Mesendoderm (in vitro differentiated cells): ENCODE results near the gene PIF1.

Experiments used
- DNase-seq: peaks from one replicate; pipeline ENCODE4 v3.0.0; 2013
- H2AK5ac ChIP-seq: 2 replicates; pipeline ENCODE4 v1.6.1; 2013; ENCODE audit warnings: low read length, inconsistent platforms
- H2BK120ac ChIP-seq: 2 replicates; pipeline ENCODE4 v1.6.1; 2013; ENCODE audit warnings: low read depth, mild to moderate bottlenecking, low read length, moderate library complexity, mixed read lengths
- H2BK15ac ChIP-seq: replicated peaks from 2 replicates; pipeline ENCODE4 v1.6.1; 2013; ENCODE audit warnings: low read depth, mild to moderate bottlenecking, moderate library complexity
- H2BK5ac ChIP-seq: 2 replicates; pipeline ENCODE4 v1.6.1; 2013; ENCODE audit warnings: low read length, inconsistent platforms
- H3K18ac ChIP-seq: 2 replicates; pipeline ENCODE4 v1.6.1; 2013; ENCODE audit warnings: mild to moderate bottlenecking, low read length, mixed read lengths
- H3K23ac ChIP-seq: one replicate; pipeline ENCODE4 v1.6.1; 2013; ENCODE audit warnings: low read length
- H3K27ac ChIP-seq: 2 replicates; pipeline ENCODE4 v1.5.1; 2013; ENCODE audit warnings: low read depth, mild to moderate bottlenecking, inconsistent platforms, low read length, moderate library complexity
- H3K27me3 ChIP-seq: 2 replicates; pipeline ENCODE4 v1.6.1; 2013; ENCODE audit warnings: low read length, control low read depth, mild to moderate bottlenecking, inconsistent platforms; ENCODE audit not compliant: insufficient read depth, poor library complexity
- H3K36me3 ChIP-seq: 2 replicates; pipeline ENCODE4 v1.6.1; 2013; ENCODE audit warnings: low read length, inconsistent platforms; ENCODE audit not compliant: control insufficient read depth, insufficient read depth
- H3K4ac ChIP-seq: one replicate; pipeline ENCODE4 v1.6.1; 2013; ENCODE audit warnings: low read depth, mild to moderate bottlenecking, low read length, moderate library complexity
- H3K4me1 ChIP-seq: 2 replicates; pipeline ENCODE4 v1.6.1; 2013; ENCODE audit warnings: low read depth, low read length, inconsistent platforms; ENCODE audit not compliant: control insufficient read depth
- H3K4me2 ChIP-seq: 2 replicates; pipeline ENCODE4 v1.6.1; 2013; ENCODE audit warnings: low read length
- H3K4me3 ChIP-seq: 2 replicates; pipeline ENCODE4 v1.5.1; 2013; ENCODE audit warnings: mild to moderate bottlenecking, low read length
- H3K56ac ChIP-seq: one replicate; pipeline ENCODE4 v1.6.1; 2013; ENCODE audit warnings: low read length
- H3K79me1 ChIP-seq: 2 replicates; pipeline ENCODE4 v1.6.1; 2013; ENCODE audit warnings: low read length, inconsistent platforms
- H3K79me2 ChIP-seq: 2 replicates; pipeline ENCODE4 v1.6.1; 2013; ENCODE audit warnings: mild to moderate bottlenecking, low read length; ENCODE audit not compliant: control insufficient read depth, insufficient read depth
- H3K9ac ChIP-seq: 2 replicates; pipeline ENCODE4 v1.6.1; 2013; ENCODE audit warnings: low read length, inconsistent platforms
- H4K5ac ChIP-seq: one replicate; pipeline ENCODE4 v1.6.1; 2013; ENCODE audit warnings: low read length
- H4K8ac ChIP-seq: one replicate; pipeline ENCODE4 v1.6.1; 2013; ENCODE audit warnings: low read depth, mild to moderate bottlenecking, control low read depth, low read length, moderate library complexity
- WGBS: extraction: QIAGEN DNeasy Blood & Tissue Kit; methylation state at CpG from one replicate; pipeline ENCODE4 v1.1.7; 2013; ENCODE audit warnings: low lambda C conversion rate, missing lambda C conversion rate; ENCODE audit not compliant: insufficient coverage; ENCODE audit errors: extremely low coverage; 5-methylcytosine and 5-hydroxymethylcytosine counted together

The PIF1 gene

GRCh38 chr15:64781299-64781698 is 44.1 kb downstream of the PIF1 start:
- peak overlapping the region; percentile 61 for H3K56ac ChIP-seq
- H3K4ac ChIP-seq: no peak overlapping the region
- no peak overlapping the region for H2BK120ac ChIP-seq
- H3K79me2 ChIP-seq: peaks cover 3% of the 10 kb centered on the region
- no peak overlapping the region for H2BK5ac ChIP-seq
- no peak overlapping the region for H2BK15ac ChIP-seq
- H3K4me3 ChIP-seq: no peak overlapping the region
- H3K4me1 ChIP-seq: peaks cover 14% of the 10 kb centered on the region
- no peak overlapping the region for H4K5ac ChIP-seq
- H3K23ac ChIP-seq: no peak overlapping the region
- no peak overlapping the region for H3K18ac ChIP-seq
- no peaks in the 10 kb centered on the region for H3K36me3 ChIP-seq
- H3K9ac ChIP-seq: peak overlapping the region; percentile 3
- WGBS: no CpG with 5 or more reads among the region's 6 CpGs
- H3K27ac ChIP-seq: no peak overlapping the region
- no peak overlapping the region for H4K8ac ChIP-seq
- DNase-seq: peak; percentile 61
- H3K79me1 ChIP-seq: peaks cover 2% of the 10 kb centered on the region
- H2AK5ac ChIP-seq: no peak overlapping the region
- H3K27me3 ChIP-seq: no peaks in the 10 kb centered on the region
- no peak overlapping the region for H3K4me2 ChIP-seq

GRCh38 chr15:64780600-64781156 is 44.8 kb downstream of the PIF1 start:
- no peak overlapping the region for H3K23ac ChIP-seq
- H3K27ac ChIP-seq: no peak overlapping the region
- no CpG with 5 or more reads among the region's 8 CpGs for WGBS
- no peak overlapping the region for H3K4ac ChIP-seq
- H3K4me1 ChIP-seq: peaks cover 14% of the 10 kb centered on the region
- H3K4me3 ChIP-seq: no peak overlapping the region
- no peak overlapping the region for H3K18ac ChIP-seq
- H3K36me3 ChIP-seq: no peaks in the 10 kb centered on the region
- peak; percentile 85 for DNase-seq
- H3K9ac ChIP-seq: no peak overlapping the region
- no peak overlapping the region for H3K56ac ChIP-seq
- H2AK5ac ChIP-seq: no peak overlapping the region
- H2BK5ac ChIP-seq: no peak overlapping the region
- H3K4me2 ChIP-seq: no peak overlapping the region
- H3K79me1 ChIP-seq: peaks cover 2% of the 10 kb centered on the region
- no peaks in the 10 kb centered on the region for H3K27me3 ChIP-seq
- no peak overlapping the region for H4K8ac ChIP-seq
- peaks cover 9% of the 10 kb centered on the region for H3K79me2 ChIP-seq
- no peak overlapping the region for H4K5ac ChIP-seq
- H2BK15ac ChIP-seq: no peak overlapping the region
- H2BK120ac ChIP-seq: no peak overlapping the region

GRCh38 chr15:64779630-64780029 is 45.8 kb downstream of the PIF1 start:
- Histone ChIP-seq H3K4me2 (no peak overlapping the region), H3K56ac (peak overlapping the region; percentile 12), H2BK15ac (no peak overlapping the region), H3K79me2 (peaks cover 15% of the 10 kb centered on the region), H3K27ac (peak overlapping the region; percentile 1), H3K4me3 (no peak overlapping the region), H3K18ac (no peak overlapping the region), H4K8ac (no peak overlapping the region), H2AK5ac (peak overlapping the region; percentile 30), H4K5ac (no peak overlapping the region), H3K4ac (peak overlapping the region; percentile 75), H2BK120ac (no peak overlapping the region), H3K23ac (no peak overlapping the region), H3K4me1 (peaks cover 14% of the 10 kb centered on the region), H3K9ac (peak overlapping the region; percentile 14), H3K36me3 (no peaks in the 10 kb centered on the region), H3K79me1 (peaks cover 2% of the 10 kb centered on the region), H3K27me3 (no peaks in the 10 kb centered on the region), H2BK5ac (no peak overlapping the region)
- WGBS: no CpG with 5 or more reads among the region's 1 CpG
- DNase-seq: no peak

- no peak overlapping the region for H3K18ac ChIP-seq
- WGBS: no CpG with 5 or more reads among the region's 2 CpGs
Measured at GRCh38 chr15:64779024-64779423, 46.4 kb downstream of the PIF1 start.

GRCh38 chr15:64776402-64776786 is 49.1 kb downstream of the PIF1 start:
- Histone ChIP-seq H3K27me3 (no peaks in the 10 kb centered on the region), H3K4me2 (peak overlapping the region; percentile 90), H2BK5ac (peak overlapping the region; percentile 97), H3K23ac (peak overlapping the region; percentile 81), H2BK15ac (no peak overlapping the region), H3K18ac (peak overlapping the region; percentile 100), H3K36me3 (no peaks in the 10 kb centered on the region), H2AK5ac (peak overlapping the region; percentile 55), H4K5ac (no peak overlapping the region), H3K56ac (peak overlapping the region; percentile 90), H2BK120ac (no peak overlapping the region), H3K4me3 (peak overlapping the region; percentile 53), H3K4me1 (peaks cover 23% of the 10 kb centered on the region), H3K9ac (peak overlapping the region; percentile 87), H3K4ac (peak overlapping the region; percentile 100), H4K8ac (no peak overlapping the region), H3K79me1 (peaks cover 2% of the 10 kb centered on the region), H3K27ac (peak overlapping the region; percentile 98), H3K79me2 (peaks cover 47% of the 10 kb centered on the region)
- no CpG with 5 or more reads among the region's 25 CpGs for WGBS
- peak; percentile 59 for DNase-seq

More at GRCh38 chr15:64779024-64779423, 46.4 kb downstream of the PIF1 start:
- Histone ChIP-seq H2BK120ac (no peak overlapping the region), H3K4me3 (no peak overlapping the region), H3K79me2 (peaks cover 21% of the 10 kb centered on the region), H2BK15ac (no peak overlapping the region), H4K5ac (no peak overlapping the region), H2AK5ac (peak overlapping the region; percentile 53), H3K4ac (peak overlapping the region; percentile 75), H3K56ac (peak overlapping the region; percentile 72), H3K23ac (no peak overlapping the region), H3K27ac (peak overlapping the region; percentile 1), H3K27me3 (no peaks in the 10 kb centered on the region), H4K8ac (no peak overlapping the region), H3K9ac (peak overlapping the region; percentile 16), H3K4me1 (peaks cover 14% of the 10 kb centered on the region), H3K79me1 (peaks cover 2% of the 10 kb centered on the region), H3K4me2 (no peak overlapping the region), H3K36me3 (no peaks in the 10 kb centered on the region), H2BK5ac (peak overlapping the region; percentile 33)
- DNase-seq: peak; percentile 51
